Raji (cell line): Measurements from ENCODE around the gene SERGEF.

ENCODE experiments used
- POLR2A ChIP-seq: IDR thresholded peaks from 2 replicates; pipeline ENCODE4 v1.6.1; 2011; ENCODE audit warnings: low read depth, low read length, control low read depth; ENCODE audit not compliant: insufficient read depth

Gene SERGEF

GRCh38 chr11:17978553-17979287 lies 34.1 kb downstream of the SERGEF start:
- TF ChIP-seq POLR2A: no peak

- no peak for TF ChIP-seq POLR2A
These were observed 36.2 kb downstream of the SERGEF start for GRCh38 chr11:17976651-17977050.

DNA sequence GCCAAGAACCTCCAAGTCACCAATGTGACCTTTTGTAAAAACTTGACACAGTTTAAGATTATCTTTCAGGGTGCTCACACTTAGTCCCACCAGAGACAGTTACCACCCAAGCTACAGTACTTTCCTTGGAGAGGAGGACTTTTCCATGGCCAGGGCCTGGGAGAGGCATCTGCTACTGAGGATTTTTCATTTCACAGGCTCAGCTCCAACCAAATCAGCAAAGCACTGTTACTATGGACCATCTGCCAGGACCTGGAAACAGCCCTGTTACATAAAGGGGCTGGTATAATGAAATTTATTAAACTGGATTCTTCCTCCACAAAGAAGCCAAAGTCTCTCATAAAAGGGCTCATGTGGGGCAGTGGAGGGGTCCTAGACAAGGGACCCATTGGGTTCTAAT lies 38.6 kb downstream of the SERGEF start:
- TF ChIP-seq POLR2A: no peak

DNA sequence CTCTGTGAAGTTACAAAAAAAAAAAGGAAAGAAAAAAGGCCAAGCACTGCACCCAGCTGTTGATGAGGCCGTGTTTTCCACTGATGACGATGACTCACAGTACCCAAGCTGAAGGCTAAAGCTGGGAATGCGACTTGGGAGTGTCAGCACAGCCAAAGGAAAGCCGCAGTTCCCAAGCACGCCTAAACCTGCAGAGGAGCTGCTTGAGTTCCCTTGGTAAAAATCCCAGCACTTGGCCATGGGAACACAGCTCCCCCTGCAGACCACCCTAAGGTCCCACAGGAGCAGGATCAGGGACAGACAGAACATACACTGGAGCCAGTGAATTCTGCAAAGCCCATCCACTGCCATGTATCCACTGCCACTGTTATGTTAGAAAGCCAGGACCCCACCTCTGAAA lies 39.9 kb downstream of the SERGEF start:
- no peak for TF ChIP-seq POLR2A

- TF ChIP-seq POLR2A: no peak
These were observed 44.6 kb downstream of the SERGEF start for GRCh38 chr11:17968206-17968605.

DNA sequence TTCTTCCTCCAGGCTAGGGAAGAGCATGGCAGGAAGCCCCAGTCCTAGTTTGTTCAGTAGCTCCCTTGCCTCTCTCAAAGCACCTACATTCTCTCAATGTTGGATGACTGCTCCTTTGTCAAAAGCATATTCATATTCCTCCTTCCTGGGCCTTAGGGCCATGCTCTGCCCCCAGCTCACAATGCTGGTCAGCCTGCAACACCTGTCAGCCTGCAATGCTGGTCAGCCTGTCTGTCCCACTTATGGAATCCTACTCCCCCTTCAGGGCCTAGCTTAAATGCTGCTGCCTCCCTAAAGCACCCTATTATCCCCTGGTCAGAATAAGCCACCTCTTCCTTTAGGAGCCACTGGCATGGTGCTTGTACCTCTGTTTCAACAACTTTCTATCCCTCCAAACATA lies 45.2 kb downstream of the SERGEF start:
- no peak for TF ChIP-seq POLR2A

DNA sequence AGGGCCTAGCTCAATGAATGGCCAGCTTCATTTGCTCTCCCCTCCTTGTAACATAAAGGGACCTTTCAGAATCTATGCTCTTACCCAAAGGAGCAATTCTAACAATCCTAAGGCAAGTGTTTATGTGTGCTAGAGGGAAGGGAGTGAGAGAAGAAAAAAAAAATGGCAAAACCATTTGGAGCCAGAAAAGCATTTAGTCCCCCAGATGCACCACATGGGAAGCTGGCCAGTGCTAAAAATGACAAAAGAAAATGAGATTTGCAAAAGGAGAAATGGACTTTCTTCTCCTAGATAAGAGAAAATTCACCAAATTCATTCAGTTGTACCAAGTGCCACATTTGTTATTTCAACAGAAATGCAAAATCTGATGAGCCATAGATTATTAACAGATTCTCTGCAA lies 52.8 kb downstream of the SERGEF start:
- TF ChIP-seq POLR2A: no peak

DNA sequence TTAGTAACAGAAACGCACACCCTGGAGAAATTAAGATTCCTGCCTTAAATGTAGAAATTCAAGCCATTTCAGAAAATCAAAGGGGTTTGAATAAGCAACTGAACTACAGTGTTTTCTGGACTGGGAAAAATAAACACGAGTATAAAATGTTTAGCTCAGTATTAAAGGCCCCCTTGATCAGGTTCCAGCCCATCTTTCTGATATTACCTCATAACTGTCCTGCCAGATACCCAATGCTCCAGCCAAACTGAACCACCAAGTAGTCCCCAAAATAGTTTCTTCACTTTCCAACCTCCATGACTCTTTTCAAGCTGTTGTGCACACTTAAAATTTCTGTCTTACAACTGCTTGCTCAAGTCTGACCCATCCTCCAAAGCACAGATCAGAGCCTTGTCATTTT lies 54.4 kb downstream of the SERGEF start:
- TF ChIP-seq POLR2A: no peak

DNA sequence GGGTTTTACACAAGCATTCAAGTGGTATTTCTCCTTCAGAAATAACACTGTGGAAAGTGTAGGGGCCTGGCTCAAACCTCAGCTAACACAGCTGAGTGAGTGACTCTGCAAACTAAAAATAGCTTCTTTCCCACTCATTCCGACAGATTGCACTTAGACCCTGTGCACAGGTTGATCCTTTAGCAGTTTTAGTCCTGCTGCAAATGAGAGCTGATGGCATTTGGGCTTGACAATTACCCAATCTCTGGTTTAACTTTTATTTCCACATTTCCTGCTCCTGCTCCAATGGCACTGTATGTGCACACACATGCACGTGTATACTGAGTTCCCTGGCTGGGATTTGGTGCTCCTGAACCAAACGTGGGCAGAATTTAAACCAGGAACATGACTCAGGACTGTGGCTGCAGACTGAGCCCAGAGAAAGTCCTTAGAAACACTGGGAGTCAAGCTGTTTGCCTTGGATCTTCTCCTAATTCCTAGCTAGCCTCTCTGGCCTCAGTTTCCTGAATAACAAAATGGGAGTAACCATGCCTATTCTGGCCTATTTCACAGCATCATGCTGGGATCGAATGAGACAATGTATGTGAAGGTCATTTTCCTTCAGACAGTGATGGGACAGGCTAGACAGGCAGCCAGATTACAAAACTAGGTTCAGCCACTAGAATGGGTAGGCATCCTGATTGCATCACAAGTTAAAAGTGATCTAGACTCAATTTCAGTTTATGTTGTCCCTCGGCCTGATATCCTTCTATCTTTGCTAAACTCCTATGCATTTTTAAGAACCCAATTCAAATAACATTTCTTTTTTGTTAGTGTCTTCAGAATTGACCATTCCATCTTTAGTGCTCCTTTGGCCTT lies 58.2 kb downstream of the SERGEF start:
- no peak for TF ChIP-seq POLR2A

- no peak for TF ChIP-seq POLR2A
These were observed 60.4 kb downstream of the SERGEF start for GRCh38 chr11:17952487-17952886.

DNA sequence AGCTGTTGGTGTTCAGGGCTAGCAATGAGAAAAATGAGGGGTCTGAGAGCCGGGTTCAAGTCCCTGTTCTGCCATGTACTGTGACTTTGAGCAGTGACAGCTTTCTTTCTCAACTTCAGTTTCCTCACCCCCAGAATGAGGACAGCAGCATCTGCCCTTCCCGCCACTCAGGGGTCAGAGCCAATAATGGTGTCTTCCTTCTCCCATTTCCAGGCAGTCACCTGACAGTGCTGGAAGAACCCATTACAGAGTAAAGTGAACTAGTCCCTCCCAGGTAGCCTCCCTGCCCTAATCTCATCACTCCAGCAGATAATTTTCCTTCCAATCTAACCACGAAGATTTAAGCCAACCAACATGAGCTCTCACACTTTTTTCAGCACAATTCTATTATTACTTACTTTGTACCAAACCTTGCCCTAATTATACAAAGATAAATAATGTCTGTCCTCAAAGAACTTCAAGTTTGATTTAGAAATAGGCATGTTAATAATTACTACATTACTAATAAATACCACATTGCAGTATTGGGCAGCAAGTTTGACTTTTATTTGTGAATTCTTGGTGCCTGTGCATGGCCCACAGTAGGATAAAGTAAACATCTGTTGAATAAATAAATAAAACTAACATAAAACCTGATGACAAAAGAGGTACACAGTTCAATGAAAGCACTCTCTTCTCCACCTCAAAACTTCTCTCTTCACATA lies 61.0 kb downstream of the SERGEF start:
- TF ChIP-seq POLR2A: no peak

DNA sequence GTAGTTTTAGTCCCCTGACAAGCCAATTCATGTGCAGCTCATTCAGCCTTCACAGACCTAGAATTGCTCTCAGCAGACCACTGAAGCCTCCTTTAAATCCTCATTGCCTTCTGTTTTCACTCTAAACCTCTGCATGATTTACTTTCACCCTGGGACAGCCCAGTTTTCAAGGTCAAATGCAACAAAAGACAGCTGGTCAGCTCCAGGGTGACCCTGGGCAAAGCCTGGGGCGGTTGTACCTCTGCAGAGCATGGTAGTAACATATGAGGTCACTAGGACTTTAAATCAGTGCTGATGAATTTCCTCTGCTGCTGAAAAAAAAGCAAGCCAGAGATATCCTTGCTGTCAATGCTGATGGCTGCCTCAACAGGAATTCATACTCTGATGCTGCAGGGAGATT lies 62.2 kb downstream of the SERGEF start:
- TF ChIP-seq POLR2A: no peak

DNA sequence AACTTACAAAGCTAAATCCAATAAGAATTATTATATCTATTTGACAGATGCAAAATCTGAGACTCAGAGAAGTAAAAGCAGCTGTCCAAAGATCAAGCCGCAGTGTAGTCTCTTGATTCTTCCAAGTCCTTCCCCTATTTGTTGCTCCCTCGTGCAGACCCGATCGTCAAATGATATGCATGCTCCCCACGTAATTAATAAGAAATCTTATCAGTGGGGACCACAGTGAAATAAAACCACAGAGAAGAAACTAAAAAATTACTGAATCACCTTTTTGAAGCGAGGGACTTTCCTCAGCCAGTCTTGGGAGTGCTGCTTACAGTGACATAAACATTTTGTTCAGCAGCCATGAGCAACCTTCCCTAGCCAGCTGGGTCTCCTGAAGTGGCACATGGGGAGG lies 64.6 kb downstream of the SERGEF start:
- TF ChIP-seq POLR2A: no peak

DNA sequence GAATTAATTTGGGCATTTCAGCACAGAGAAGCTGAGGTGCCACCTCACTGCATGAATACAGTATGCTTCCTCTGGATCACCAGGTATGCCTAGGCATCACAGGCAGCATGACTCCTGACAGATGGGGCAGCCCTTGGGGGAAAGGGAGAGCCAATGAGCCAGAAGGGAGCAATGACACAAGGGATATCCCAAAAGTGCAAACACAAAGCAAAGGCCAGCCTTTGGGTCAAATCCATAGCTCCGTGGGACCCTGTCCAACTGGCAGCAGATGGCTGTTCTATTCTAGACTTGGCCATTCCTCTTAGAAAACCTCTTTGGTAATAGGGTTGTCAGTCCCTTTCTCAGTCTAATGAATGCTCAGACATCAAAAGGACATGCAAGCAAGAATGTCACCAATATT lies 73.3 kb downstream of the SERGEF start:
- TF ChIP-seq POLR2A: no peak

DNA sequence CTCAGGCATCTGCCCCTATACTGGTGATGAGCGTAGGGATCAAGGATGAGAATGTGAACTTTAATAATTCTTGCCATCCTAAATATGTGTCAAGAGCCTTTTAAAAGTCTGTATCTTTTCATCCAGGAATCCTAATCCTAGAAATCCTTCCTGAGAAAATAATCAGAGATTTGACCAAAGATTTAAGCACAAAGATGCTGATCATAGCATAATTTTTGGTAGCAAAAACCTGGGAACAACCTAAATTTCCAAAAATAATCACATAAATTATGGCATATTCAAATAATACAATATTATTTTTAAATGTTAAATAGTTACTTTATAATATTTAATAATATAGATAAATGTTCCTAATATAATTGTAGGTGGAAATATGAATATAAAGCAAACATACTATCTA lies 76.1 kb downstream of the SERGEF start:
- TF ChIP-seq POLR2A: no peak

GRCh38 chr11:17934194-17934593 lies 78.7 kb downstream of the SERGEF start:
- no peak for TF ChIP-seq POLR2A
